ENCODE data around the gene COL13A1.

COL13A1 gene

DNA sequence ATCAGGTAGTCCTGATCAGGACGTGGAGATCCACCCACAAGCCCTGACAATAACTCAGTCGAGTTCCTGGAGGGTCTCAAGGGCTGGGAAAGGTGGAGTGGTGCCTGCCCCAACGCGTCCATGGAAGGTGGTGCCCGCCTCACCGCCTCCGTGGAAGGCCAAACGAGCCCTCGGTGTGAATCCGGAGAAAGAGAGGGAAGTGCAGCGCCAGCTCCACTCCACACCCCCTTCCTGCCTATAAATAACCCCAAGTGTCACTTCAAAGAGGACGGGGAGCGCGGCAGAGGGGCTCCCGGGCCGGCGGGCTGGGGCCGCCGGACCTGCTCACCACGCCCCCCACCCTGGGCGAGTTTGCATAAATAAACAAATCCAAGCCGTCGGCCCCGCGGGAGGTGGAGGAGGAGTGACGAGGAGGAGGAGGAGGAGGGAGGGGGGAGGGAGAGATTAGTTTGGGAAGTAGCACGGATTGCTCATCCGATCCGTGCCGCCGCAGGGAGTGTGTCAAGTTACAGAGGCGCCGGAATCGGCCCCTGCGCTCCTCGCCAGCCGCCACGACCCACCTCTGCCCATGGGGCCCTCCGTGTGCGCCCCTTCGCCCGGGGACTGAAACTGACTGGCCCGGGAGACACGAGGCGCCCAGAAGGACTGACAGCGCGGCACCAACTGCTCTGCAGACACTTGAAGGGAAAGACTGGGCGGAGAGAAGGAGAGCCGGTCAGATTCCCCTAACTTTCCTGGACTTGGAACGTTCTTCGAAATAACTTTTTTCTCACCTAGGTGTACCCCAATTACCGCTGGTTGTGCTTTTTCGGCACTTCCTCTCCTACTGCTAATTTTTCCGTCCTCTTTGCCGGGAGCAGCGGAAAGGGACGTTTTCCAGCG is at the start of gene COL13A1:
COL13A1 (plus strand) TSS at position 473 of the 882 bp plus-strand sequence. CDS start 518 bp downstream, outside the sequence.
- peak; percentile 58 for DNase-seq

DNA sequence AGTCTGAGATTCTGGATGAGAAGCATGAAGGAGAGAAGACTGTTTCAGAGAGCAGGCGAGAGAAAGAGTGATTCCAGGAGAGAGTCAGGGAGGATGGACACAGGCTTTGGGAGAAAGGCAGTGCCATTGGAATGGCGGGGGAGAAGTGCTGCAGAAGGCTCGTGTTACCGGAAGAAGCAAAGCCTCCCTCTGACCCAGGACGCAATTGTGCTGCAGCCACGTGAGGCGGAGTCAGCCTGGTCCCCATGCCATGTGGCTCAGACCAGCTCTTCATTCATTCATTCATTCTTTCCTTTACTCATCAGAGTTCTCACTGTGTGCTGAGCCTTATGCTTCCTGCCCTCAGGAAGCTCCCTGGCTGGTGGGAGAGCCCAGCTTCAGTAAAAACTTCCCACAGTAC is 49.2 kb upstream of the COL13A1 start:
- no peak for DNase-seq

DNA sequence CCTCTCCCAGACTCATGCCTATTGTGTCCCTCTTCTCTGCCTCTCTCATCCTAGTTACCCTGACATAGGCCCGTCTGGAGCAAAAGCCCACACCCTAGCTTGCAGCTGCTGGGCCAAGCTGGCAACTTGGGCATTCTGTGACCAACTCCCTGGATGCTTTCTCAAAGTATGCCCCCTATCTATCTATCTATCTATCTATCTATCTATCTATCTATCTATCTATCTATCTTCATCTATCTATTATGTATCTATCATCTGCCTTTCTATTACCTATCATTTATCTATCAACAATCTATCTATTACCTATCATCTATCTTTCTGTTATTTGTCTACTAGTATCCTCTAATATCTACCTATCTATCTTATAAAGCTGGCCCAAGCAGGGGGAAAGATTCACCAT is 45.4 kb upstream of the COL13A1 start:
- no peak for DNase-seq

GRCh38 chr10:69757206-69757552 is 44.5 kb upstream of the COL13A1 start:
- DNase-seq = no peak

- peak; percentile 90 for DNase-seq
Measured at GRCh38 chr10:69757553-69758309, 44.0 kb upstream of the COL13A1 start.

GRCh38 chr10:69758310-69758728 is 43.4 kb upstream of the COL13A1 start:
- DNase-seq = no peak

DNA sequence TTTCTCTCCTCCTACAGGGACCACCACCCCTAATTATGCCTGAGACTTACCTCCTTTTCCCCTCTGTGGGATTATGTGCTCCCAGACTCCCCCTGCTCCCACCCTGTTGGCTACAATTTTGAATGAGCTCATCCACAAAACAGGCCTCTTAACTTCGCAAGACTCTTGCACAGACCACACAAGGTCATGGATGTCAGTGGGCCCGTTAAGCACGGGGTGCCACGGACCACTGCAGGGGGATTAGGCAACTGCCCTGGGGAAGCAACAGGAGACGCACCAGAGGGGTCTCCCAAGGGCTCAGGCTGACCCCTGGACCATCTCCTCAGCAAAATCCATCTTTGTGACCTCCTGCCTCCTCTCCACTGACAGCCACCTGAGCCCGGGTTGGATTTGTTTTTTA is 42.1 kb upstream of the COL13A1 start:
- DNase-seq = no peak

DNA sequence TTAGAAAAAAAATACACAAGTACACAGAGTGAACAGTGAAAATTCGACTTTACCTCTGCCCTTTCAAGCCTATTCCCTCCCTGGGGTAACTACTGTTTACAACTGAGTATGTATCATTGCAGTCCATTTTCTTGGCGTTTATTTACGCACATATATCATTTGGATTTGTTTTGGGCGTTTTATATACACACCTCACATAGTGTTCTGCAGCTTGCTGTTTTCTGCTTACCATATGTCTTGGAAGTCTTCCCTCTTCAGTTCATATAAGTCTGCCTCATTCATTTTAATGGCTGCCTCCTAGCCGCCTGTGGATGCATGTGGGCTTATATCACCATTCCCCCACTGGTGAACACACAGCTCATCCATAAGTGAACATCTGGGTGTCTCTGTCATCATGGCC is 41.6 kb upstream of the COL13A1 start:
- DNase-seq = no peak

DNA sequence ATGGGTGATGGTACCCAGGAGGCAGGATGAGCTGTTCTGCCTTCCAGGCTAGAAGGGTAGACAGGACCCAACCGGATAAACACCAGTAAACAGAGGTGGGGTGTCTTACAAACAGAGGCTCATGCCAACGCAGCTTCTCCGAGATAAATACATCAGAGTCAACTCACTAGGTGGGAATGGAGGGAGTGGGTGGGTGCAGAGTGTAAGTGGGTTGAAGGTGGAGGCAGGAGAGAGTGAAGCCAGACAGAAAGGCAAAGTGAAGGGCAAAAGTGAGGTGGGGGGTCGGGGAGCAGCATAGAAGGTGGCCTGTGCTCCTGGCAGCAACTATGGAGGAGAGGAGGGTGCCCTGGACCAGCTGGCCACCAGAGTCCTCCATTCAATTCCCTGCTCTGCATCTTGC is 40.4 kb upstream of the COL13A1 start:
- no peak for DNase-seq

GRCh38 chr10:69766161-69766910 is 35.4 kb upstream of the COL13A1 start:
- no peak for DNase-seq

DNA sequence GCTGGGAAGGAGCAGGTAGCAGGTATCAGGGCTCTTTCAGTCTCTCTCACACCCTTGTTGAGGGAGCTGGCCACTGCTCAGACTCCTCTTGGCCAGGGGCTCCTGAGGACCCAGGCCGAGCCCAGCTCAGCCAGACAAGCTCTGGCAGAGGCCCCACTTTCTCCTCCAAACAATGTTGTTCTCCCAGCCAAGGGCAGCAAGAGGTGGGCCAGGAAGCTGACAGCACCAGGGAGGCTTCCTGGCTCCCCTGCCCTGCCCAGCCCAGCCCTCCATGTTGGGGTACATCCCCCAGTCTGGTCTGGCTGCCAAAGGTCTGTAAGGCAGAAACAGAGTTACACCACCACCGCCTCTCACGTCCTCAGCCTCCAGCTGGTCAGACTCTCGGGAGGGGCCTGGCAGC is 33.9 kb upstream of the COL13A1 start:
- no peak for DNase-seq

GRCh38 chr10:69768386-69768785 is 33.3 kb upstream of the COL13A1 start:
- DNase-seq = no peak

DNA sequence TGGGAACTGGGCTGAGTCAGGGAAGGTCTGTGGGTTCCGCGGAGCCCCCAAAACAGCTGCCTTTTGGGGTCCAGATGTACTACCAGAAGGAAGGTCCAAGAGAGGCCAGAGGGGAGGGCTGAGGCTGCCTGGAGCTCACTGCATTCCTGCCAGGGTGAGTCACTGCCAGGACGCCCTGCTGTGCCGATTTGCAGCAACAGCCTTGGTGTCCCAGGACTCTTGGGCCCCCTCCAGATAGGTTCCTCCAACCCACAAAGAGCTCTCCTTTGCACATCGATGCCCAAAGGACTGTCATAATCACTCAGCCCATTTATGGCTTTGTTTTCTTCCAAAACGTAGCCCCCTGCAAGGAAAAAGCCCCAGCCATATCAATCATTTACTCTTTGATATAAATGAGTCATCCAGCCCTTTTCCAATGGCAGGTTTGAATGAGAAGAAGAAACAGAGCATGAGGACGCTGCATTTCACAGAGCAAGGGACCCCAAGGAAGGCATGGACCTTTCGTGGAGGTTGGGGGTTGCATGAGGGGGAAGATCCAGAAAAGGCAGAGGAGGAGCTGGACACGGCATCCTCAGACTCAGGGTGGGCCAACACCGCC is 32.2 kb upstream of the COL13A1 start:
- no peak for DNase-seq

- DNase-seq = no peak
Measured at GRCh38 chr10:69772933-69773704, 28.6 kb upstream of the COL13A1 start.

DNA sequence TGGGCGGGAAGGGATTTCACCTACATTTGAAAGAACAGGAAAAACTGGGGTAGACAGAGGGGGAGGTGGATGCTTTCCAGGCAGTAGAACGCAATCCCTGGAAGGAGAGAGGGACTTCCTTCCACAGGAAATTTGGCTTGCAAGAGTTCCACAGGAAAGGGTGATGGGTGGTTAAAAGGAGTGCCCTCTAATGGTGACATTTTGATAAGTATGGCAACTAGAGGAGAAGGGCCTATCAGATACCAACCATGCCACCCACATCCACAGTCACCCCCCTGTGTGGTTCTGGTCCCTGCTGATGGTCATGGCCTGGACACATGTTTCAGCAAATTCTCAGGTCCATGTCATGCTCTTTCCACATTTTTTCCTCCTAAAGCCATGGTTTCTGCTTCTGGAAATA is 27.1 kb upstream of the COL13A1 start:
- no peak for DNase-seq

DNA sequence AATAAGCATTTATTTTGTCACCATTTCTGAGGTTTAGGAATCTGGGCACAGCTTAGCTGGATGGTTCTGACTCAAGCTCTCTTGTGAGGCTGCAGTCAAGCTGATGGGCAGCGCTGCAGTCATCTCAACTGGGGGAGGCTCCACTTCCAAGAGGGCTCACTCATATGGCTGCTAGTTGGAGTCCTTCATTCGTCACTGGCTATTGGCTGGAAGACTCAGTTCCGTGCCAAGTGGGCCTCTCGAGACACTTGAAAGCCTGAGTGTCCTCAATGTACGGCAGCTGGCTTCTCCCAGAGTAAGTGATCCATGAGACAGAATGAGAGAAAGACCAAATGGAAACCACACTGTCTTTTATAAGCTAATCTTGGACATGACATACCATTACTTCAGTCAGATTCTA is 21.6 kb upstream of the COL13A1 start:
- peak; percentile 86 for DNase-seq

- no peak for DNase-seq
Measured at GRCh38 chr10:69781576-69781975, 20.1 kb upstream of the COL13A1 start.

DNA sequence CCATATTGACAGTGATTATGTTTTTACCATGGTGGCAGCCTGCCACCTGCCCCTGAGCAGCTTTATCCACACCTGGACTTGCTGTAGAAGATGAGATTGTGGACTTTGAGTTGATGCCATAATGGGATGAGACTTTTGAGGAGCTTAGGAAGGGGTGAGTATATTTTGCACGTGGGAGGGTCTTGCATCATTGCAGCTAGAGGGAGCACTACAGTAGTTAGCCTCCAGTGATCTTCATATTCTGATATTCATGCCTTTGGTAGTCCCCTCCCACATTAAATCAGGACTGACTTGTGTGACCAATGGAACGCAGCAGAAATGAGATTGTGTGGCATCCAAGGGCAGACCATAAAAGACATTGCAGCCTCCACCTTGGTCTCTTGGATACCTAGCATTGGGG is 18.2 kb upstream of the COL13A1 start:
- no peak for DNase-seq

DNA sequence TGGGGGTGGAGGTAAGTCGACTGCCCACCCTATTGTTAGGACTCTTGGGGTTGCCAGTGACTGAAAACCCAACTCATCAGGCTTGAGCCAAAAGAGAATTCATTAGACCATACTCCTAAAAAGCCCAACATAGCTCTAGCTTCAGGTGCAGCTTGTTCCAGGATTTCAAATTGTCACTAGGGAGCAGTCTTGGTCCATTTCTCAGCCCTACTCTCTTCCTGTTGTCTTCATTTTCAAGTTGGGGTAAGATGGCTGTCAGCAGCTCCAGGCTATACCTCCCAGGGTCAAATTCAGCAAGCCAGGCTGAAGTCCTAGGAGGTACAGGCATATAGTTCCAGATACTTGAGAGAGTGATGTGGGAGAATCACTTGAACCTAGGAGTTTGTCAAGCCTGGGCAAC is 14.9 kb upstream of the COL13A1 start:
- DNase-seq = no peak

DNA sequence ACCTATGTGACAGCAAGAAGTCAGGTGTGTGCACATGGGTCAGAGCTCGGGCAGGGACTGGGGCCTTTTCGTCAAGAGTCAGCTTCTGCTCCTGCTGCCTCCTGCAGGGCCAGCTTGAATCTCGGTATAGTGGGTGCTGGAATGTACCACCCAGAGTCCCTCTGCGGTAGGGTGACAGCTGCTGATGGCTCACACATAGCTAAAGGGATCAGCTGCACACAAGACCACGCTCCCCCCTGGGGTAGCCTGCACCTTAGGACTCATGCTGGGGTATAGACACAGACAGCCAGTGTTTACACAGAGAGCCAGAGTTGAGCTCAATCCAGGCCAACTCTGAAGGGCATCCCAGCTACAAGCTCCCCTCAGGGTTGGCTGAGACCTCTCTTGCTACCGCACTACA is 14.0 kb upstream of the COL13A1 start:
- DNase-seq = no peak

DNA sequence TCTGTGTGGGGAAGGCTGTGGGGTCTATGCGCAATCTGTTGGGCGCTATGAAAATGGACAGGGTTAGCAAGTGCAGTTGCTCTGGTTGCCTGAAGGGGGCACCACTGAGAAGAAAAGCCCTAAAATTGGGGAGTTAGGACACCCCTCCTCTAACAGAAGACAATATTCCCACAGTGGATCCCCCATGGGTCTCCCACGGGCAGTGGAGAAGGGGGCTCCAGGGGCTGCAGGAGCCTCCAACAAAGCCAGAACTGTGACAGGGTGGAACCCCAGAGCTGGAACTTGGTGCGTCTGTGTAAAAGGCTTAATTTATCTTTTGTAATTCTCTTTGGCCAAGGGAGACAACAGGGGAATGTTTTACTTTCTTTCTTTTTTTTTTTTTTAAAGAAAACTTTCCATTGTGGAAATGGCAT is 12.5 kb upstream of the COL13A1 start:
- DNase-seq = no peak

GRCh38 chr10:69791812-69792211 is 9.9 kb upstream of the COL13A1 start:
- no peak for DNase-seq

Data from NCI-H510A (cell line).